ENCODE measurements around the gene IMP3.
"Not testable (repeated sequence)": the region's sequence is repeated elsewhere in the genome, so short reads cannot be mapped to it uniquely, and the experiment has no call there.

IMP3 gene

DNA sequence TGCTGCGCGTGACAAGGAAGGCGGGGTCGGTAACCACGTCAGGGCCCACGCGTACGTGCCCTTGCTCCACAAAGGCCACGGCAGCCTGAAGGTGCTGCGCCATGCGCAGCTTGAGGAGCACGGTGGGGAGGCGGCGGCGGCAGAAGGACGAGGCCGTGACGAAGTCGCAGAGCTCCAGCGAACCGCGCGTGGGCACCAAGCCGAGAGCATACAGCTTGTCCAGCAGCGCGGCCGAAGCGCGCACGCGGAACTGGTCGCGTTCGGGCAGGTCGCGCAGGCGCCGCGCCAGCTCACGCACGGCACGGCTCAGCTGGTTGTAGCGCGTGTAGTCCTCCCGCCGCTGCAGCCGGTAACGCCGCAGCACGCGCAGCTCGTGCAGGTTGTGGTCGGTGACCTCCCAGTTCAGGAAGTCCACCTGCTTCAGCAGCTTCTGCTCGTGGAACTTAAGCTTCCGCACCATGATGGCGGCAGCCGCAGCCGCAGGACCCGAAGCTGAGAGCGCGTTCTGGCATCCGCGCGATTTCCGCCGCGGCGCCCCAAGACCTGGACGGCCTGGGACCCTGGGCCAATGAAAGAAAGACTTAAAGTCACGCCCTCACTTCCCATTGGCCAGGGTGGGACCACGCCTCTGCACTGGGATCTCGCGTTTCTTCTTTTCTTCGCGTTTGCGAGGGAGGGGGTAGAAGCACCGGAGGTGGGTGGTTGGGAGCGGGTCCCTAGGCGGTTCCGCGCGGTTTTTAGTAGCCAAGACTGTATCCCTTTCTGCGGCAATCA lies at the start of gene IMP3:
IMP3 (minus strand) TSS at position 516 of the 774 bp plus-strand sequence; CDS start at position 460, 56 bp downstream.
- peak; percentile 96 for DNase-seq

GRCh38 chr15:75689429-75689828 lies 49.4 kb upstream of the IMP3 start:
- not testable (repeated sequence) for DNase-seq

DNA sequence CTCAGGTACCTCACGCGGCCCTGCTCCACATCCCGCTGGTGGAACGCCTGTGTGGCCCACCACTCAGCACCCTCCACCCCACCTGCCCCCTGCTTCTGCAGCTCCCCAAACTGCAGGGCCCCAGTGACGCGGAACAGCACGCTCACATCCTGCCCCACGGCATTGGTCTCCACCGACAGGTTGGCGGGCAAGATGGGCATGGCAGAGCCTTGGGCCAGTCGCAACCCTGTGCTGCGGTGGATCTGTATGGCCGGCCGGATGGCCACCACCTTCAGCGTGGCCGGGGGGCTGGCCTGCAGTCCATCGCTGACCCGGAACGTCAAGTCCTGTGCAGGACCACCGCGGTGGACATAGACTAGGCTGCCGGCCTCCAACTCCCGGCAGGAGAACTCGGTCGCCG lies 48.8 kb upstream of the IMP3 start:
- no peak for DNase-seq

GRCh38 chr15:75688278-75688557 lies 48.2 kb upstream of the IMP3 start:
- DNase-seq, result no peak

DNA sequence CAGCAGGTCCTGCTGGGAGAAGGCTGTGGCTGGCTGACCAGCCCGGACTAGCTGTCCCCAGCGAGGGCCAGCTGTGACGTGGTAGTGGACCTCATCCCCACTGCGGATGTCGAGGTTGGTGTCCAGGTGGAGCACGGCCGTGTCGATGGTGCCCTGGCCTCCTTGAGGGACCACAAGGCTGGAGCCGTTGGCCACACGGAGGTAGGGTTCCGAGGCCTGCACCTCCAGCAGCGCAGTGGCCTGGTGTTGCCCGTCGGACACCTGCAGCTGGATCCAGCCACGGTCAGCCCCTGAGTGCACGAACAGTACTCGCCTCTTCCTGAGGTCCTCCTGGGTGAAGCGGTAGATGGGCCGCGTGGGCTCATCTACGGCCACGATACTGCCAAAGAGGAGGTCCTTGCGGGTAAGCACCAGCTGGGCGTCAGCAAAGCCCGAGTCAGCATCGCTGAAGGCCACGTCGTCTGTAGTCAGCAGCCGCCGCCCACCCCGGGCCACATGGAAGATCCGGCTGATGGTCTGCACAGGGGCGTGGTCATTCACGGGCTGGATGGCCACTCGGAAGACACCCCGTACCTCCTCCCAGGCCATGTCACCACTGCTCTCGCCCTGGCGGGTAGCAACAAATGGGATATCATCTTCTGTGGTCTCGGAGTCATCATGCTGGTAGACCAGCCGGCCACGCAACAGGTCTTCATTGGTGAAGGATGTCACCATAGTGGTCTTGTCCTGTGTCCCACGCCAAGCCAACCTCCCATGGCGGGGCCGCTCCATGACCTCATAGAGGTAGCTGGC lies 47.7 kb upstream of the IMP3 start:
- no peak for DNase-seq

DNA sequence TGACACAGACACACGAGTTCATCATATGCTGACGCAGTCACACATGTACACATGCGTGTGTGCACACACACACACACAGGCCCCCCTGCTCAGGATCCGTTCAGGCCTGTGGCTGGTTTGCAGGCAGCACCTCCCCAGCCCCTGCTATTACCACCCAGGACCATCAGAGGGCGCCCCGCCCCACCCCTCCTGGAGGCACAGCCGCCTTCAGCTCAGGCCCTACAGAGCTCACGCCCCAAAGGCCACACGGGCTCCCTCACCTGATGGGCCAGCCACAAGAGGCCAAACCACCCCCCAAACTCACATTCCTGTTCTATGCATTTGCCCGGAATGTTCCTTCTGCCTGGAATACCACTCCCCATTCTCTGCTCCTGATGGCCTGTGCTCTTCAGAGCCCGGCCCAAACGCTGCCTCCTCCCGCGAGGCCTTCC lies 46.2 kb upstream of the IMP3 start:
- DNase-seq, result peak; percentile 88

GRCh38 chr15:75685195-75685594 lies 45.2 kb upstream of the IMP3 start:
- no peak for DNase-seq

GRCh38 chr15:75684648-75685047 lies 44.6 kb upstream of the IMP3 start:
- no peak for DNase-seq

DNA sequence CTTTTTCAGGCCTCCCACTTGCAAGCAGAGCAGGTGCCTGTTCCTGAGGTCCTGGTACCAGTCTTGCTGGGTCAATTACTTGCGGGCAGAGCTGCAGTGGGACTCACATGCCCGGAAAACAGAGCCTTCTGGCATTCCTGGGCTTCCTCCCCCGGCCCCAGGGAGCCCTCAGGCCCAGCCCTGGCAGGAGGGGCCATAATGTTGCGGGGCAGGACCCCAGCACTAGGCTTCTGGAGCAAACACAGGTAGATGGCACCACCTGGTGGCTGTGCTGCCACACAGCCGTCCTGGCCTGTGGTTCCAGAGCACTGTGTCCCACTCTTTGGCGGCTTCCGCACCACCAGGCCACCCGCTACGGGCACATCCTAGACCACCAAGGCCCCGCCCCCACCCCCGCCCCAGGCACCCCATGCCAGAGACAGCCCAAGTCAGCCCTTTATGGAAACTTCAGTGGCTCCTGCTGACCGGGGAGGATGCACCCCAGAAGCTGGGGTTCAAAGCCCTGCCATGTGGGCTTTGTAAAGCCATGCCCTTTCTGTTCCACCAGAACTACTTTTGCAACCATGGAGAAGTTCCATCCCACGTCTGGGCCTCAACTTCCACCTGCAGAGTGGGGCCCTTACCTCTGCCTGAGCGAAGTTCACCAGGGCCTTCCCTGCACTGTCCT lies 43.8 kb upstream of the IMP3 start:
- peak; percentile 81 for DNase-seq

DNA sequence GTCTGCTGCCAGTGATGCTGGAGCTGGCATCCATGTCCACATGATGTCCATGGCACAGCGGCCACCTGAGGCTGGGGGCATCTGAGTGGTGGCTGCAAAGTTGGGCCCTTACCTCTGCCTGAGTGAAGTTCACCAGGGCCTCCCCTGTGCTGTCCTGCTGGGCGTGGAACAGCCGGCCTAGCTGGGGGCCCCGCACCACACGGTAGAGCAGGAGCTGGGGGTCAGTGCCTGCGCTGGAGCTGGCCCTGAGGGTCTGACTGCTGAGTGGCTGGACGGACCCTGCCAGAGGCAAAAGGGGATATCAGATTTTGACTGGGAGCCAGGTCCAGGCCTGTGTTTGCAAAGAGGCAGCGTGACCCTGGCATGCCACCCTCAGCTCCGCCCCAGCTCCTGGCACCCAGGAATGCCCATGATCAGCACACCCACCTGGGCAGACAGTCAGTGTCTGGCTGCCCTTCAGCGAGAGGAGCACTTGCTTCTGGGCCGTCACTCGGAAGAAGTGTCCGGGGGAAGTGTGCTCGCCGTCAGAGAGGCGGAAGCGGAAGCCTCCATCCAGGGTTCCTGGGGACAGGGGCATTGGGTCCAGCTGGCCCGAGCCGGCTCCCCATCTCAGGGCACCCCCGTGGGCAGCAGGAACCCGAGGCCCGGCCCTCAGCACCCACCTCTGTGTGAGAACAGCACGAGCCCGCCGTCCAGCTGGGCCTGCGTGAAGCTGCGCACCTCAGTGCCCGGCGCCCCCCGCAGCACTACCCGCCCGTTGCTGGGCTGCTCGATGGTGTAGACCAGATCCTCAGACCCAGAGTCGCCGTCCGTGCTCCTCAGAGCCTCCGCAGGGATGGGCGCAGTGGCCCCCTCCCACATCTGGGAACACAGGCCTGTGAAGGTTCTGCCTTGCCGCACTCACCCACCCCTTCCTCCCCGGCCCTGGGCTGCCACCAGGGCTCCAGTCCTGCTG lies 42.4 kb upstream of the IMP3 start:
- DNase-seq, result no peak

GRCh38 chr15:75680007-75680789 lies 40.2 kb upstream of the IMP3 start:
- DNase-seq, result no peak

DNA sequence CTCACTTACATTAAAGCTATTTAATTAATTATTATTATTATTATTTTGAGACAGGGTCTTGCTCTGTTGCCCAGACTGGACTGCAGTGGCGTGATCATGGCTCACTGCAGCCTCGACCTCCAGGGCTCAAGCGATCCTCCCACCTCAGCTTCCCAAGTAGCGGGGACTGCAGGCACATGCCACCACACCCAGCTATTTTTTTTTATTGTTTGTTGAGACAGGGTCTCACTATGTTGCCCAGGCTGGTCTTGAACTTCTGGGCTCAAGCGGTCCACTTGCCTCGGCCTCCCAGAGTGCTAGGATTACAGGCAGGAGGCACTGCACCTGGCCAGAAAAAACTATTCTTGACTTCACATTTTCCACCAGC lies 38.3 kb upstream of the IMP3 start:
- not testable (repeated sequence) for DNase-seq

GRCh38 chr15:75677465-75678323 lies 37.7 kb upstream of the IMP3 start:
- DNase-seq, result no peak

DNA sequence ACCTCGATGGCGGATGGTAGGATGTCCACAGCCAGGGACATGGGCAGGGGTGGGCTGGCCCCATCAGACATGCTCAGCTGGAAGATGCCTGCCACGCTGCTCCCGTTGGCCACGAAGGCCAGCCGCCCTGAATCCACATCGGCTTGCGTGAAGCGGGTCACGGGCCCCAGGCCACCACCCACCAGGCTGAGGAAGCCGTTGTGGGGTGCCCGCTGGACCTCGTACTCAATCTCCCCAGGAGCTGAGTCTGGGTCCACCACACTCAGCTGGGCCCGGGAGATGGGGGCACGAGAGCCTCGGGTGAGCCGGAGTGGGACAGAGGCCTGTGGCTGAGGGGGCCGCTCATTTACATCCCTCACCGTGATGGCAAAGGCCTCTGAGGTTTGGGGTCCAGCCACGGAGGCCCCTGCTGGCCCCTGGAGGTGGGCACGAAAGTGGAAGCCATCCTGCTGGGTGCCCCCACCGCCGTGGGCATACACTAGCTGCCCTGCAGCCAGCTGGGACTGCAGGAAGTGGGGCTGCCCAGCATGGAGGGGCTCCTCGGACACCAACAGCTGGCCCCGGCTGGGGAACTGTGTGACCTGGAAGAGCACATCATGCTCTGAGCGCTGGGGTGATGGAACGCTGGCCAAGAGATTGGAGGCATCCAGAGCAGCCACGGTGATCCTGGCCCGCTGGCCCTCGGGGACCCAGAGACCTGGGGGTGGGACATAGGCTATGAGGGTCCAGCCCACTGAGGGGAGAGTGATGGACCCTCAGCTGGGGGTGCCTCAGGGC lies 36.9 kb upstream of the IMP3 start:
- no peak for DNase-seq

DNA sequence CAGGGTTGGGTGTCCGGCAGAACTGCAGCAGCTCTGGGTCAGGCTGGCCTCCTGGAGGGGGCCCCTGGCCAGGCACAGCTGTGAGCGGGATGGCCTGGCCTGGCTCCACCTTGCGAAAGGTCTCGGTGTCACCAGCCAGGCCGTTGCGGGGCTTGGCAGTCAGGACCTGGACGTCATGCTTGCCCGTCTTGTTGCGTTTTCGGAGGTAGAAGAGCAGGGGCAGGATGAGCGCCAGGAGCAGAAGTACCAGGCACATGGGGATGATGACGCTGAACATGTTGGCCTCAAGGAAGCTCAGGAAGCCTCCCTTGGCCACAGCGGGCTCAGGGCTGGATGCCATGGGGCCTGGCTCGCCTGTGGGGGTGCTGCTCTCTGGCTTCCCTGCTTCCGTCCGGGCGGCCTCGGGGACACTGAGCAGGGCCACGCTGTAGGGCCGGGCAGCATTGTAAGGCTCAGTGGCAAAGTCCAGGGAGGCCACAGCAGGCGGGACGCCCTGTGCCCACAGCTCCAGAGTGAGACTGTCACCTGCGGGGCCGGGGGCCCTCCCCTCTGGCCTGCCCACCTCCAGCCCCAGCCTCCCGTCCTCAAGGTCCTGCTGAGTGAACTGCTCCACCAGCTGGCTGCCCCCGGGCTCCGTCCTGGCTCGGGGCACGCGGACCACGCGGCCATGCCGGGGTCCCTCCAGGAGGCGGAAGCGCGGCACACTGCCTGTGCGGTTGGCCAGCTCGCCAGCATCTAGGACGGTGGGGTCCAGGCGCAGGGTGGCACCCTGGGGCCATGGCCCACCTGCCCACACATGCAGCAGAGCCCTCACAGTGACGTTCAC lies 35.8 kb upstream of the IMP3 start:
- no peak for DNase-seq

DNA sequence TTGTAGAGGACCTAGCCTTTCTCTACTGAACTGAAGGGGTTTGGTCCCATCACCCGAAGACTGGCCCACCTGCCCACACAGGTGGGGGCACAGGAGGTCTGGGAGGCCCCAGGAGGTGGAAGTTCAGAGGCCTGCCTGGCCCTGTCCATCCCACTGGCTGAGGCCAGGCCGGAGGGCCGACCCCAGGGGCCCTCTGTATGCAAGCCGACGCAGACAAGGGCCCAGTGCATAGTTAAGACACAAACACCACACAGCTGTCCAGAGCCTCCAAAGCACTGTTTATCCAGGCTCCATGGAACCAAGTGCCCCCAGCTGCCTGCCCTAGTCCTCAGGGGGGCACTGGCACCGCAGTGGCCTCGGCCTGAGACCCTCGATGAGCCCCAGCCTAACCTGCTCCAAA lies 34.3 kb upstream of the IMP3 start:
- DNase-seq, result no peak

DNA sequence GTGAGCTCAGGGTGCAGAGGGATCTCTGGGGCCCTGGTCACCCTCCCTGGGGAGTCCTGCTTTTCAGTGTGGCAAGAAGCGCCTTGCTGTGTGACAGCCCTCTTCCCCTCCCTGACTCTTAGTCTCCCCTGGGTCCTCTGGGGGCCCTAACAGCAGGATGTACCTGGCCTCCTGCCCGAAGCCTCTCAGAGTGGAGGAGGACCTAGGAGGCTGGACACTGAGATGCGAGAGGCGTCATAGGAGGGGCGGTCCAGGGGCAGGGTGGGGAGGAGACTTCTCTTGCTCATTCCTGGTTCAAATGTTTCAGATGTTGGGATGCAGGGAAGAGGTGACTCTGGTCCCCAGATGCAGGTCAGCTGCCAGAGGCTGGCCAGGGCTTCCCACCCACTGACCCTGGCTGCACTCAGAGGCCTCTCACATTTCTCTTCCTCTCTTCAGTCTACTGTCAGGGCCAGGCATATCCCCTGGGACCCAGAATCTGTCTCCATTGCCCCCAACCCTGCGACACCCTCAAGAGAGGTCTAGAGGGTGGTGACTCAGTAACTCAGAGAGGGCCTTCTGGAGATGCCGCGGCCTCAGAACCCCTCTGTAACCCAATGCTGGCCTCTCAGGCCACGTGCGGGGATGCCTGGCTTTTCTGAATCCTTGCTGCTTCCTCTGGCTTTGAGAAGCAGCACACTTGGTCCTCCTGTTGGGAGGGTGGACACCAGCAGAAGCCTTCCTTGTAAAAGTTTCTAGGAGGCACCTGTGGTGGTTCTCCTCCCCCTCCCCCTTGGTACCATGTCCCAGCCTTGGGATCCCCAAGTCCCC lies 33.6 kb upstream of the IMP3 start:
- DNase-seq, result peak; percentile 89

Data from left hindlimb (tissue), 1 donor.